Measurements from ENCODE around the gene CERS3.

The CERS3 gene

DNA sequence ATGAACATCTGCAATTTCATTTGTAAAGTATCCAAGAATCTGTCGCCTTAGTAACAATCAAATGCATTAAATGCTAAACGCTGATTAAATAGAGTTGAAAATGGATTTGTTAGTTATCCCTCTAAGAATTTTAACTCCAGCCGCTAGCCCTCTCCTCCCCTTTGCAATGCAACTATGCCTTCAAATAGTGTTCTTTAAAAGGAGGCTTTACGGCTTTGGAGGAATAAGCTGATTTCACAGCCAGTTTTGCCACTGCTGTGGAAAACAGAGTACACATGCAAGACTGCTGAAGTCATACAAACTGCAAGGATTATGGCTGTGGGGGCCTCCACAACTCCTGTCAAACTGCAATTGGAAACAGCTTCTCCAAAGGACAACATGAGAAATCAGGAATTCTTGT lies 89.2 kb downstream of the CERS3 start:
- Mint-ChIP-seq H3K9me3 (peaks cover 30% of the 10 kb centered on the region), H3K4me1 (no peaks in the 10 kb centered on the region)

DNA sequence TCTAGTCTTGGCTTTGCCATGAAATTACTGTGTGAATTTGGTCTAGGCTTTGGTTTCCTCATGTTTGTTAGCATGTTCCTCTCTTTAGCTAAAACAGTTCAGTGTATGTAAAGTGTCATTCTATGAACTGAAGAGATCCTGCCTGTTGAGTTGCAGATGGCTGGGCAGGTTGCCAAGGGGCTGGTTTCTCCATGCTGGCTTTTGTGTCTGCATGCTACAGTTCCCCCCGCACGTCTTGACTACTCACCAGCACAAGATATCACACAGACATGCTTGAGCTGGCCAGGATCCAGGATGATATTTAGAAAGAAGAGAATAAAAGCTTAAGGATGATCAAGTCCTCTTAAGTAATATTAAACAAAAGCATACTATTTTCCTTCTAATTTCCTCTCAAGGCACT lies 90.2 kb downstream of the CERS3 start:
- Mint-ChIP-seq H3K36me3 (ENCODE audit: low read depth) (no peaks in the 10 kb centered on the region), H3K9me3 (peaks cover 30% of the 10 kb centered on the region), H3K4me1 (no peaks in the 10 kb centered on the region), H3K27ac (no peak overlapping the region), H3K4me3 (no peak overlapping the region), H3K27me3 (ENCODE audit: low read depth, poor library complexity) (no peaks in the 10 kb centered on the region)
- DNase-seq: no peak
- TF ChIP-seq, protein P1, sequence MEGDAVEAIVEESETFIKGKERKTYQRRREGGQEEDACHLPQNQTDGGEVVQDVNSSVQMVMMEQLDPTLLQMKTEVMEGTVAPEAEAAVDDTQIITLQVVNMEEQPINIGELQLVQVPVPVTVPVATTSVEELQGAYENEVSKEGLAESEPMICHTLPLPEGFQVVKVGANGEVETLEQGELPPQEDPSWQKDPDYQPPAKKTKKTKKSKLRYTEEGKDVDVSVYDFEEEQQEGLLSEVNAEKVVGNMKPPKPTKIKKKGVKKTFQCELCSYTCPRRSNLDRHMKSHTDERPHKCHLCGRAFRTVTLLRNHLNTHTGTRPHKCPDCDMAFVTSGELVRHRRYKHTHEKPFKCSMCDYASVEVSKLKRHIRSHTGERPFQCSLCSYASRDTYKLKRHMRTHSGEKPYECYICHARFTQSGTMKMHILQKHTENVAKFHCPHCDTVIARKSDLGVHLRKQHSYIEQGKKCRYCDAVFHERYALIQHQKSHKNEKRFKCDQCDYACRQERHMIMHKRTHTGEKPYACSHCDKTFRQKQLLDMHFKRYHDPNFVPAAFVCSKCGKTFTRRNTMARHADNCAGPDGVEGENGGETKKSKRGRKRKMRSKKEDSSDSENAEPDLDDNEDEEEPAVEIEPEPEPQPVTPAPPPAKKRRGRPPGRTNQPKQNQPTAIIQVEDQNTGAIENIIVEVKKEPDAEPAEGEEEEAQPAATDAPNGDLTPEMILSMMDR (IDR thresholded peaks at IDR 0.05): no peak

More for the DNA sequence above, 89.2 kb downstream of the CERS3 start:
- Mint-ChIP-seq H3K36me3 (ENCODE audit: low read depth) (no peaks in the 10 kb centered on the region), H3K27me3 (ENCODE audit: low read depth, poor library complexity) (peaks cover under 1% of the 10 kb centered on the region), H3K27ac (no peak overlapping the region), H3K4me3 (no peak overlapping the region)
- DNase-seq: no peak
- TF ChIP-seq, protein P1 (IDR thresholded peaks at IDR 0.05): no peak

DNA sequence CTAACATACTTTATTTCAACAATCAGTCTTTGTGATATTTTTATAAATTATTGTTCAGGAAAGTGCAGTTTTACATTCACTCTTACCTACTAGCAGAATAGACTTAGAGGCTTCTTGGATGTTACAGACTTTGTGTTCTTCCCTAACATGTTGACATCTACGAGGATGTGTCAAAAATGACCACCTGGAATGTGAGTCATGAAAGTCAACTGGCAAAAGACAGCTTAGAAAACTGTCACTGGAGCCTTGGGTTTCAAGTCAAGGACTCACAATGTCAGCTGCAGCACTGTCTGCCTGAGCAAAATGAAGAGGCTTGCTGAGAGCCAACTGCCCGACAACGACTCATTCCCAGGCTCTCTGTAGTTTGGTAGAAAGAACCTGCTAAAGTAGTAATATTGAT lies 91.5 kb downstream of the CERS3 start:
- H3K4me1 Mint-ChIP-seq: no peaks in the 10 kb centered on the region
- no peak for DNase-seq
- no peak overlapping the region for H3K27ac Mint-ChIP-seq
- H3K4me3 Mint-ChIP-seq: no peak overlapping the region
- TF ChIP-seq, protein P1 (IDR thresholded peaks at IDR 0.05): no peak
- H3K36me3 Mint-ChIP-seq (ENCODE audit: low read depth): no peaks in the 10 kb centered on the region
- no peaks in the 10 kb centered on the region for H3K27me3 Mint-ChIP-seq (ENCODE audit: low read depth, poor library complexity)
- peaks cover 28% of the 10 kb centered on the region for H3K9me3 Mint-ChIP-seq

DNA sequence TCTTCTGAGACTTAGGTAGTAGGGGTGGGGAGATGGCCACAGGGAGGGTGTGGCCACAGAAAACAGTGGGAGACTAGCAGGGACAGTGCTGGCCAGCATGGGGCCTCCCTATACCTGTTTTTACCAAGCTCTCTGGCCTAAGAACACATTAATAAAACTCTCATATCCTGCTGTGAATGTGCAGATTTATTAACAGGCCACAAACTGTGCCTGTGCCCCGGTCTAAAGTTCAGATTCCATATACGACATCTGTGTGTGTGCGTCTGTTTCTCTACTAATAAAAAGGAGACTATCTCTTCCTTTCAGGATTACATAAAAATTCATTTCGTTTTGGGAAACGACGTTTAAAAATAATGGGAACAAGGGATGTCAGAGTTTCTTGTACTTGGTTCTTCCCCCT lies 94.2 kb downstream of the CERS3 start:
- TF ChIP-seq, protein P1 (IDR thresholded peaks at IDR 0.05): no peak
- H3K4me1 Mint-ChIP-seq: no peaks in the 10 kb centered on the region
- H3K27me3 Mint-ChIP-seq (ENCODE audit: low read depth, poor library complexity): no peaks in the 10 kb centered on the region
- DNase-seq: no peak
- H3K9me3 Mint-ChIP-seq: peaks cover under 1% of the 10 kb centered on the region
- no peaks in the 10 kb centered on the region for H3K36me3 Mint-ChIP-seq (ENCODE audit: low read depth)
- no peak overlapping the region for H3K27ac Mint-ChIP-seq
- H3K4me3 Mint-ChIP-seq: no peak overlapping the region

DNA sequence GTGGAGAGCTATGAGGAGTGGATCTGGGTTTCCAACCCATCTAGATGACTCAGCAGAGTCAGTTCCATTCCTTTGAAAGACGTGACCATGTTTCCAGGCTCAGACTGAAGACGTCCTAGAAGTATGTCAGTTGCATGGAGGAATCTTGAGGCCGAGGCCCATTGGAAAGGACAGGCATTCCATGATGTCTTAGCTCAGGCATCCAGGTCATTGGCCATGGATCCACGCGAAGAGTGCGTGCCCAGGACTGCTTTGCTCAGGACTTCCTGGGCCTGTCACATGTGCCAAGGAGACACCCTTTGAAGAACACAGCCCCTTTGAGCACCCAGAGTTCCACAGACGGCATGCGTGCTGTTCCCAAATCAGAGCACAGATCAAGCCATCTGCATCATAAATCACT lies 94.7 kb downstream of the CERS3 start:
- no peak overlapping the region for H3K27ac Mint-ChIP-seq
- TF ChIP-seq, protein P1 (IDR thresholded peaks at IDR 0.05): no peak

DNA sequence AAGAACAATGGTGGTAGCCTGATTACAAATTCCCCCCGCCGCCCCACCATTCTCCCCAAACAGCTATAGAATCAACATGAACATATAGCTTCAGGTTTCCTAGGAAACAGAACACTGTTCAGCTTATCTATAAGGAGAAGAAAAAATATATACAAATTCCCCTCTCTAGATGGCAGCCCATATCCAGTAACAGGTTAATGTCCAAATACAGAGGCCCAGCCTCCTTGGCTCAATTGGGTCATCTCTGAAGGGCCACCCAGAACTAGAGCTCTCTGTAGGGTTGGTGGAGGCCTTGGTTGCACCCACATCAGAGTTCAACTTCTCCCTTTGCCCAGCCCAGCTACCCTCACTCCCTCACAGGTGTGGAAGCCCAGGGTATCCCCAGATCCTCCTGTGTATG lies 95.4 kb downstream of the CERS3 start:
- no peak overlapping the region for H3K4me3 Mint-ChIP-seq
- H3K36me3 Mint-ChIP-seq (ENCODE audit: low read depth): no peaks in the 10 kb centered on the region
- no peaks in the 10 kb centered on the region for H3K4me1 Mint-ChIP-seq
- TF ChIP-seq, protein P1 (IDR thresholded peaks at IDR 0.05): no peak
- H3K27ac Mint-ChIP-seq: no peak overlapping the region
- H3K9me3 Mint-ChIP-seq: no peaks in the 10 kb centered on the region
- DNase-seq: no peak
- H3K27me3 Mint-ChIP-seq (ENCODE audit: low read depth, poor library complexity): no peaks in the 10 kb centered on the region

More for the DNA sequence above, 94.7 kb downstream of the CERS3 start:
- Mint-ChIP-seq H3K4me3 (no peak overlapping the region), H3K9me3 (no peaks in the 10 kb centered on the region), H3K36me3 (ENCODE audit: low read depth) (no peaks in the 10 kb centered on the region), H3K27me3 (ENCODE audit: low read depth, poor library complexity) (no peaks in the 10 kb centered on the region), H3K4me1 (no peaks in the 10 kb centered on the region)
- no peak for DNase-seq
